HG02884 (cell line): Measurements from ENCODE around the gene GNB1L.
"Not testable (repeated sequence)": the region's sequence is repeated elsewhere in the genome, so short reads cannot be mapped to it uniquely, and the experiment has no call there.

Experiments
- ATAC-seq: cut with Tn5 transposase; IDR thresholded peaks from one replicate; pipeline ENCODE4 v1.9.1; 2021; ENCODE audit warnings: mild to moderate bottlenecking, moderate library complexity; ENCODE audit not compliant: unreplicated experiment

GNB1L gene

GRCh38 chr22:19889951-19890350, 35.3 kb upstream of the GNB1L start:
- ATAC-seq = no peak

- no peak for ATAC-seq
Measured at GRCh38 chr22:19888131-19888746, 33.6 kb upstream of the GNB1L start.

GRCh38 chr22:19887256-19887985, 32.7 kb upstream of the GNB1L start:
- ATAC-seq = no peak

- no peak for ATAC-seq
Measured at GRCh38 chr22:19886605-19887255, 32.1 kb upstream of the GNB1L start.

GRCh38 chr22:19885841-19886592, 31.3 kb upstream of the GNB1L start:
- ATAC-seq = no peak

- no peak for ATAC-seq
Measured at GRCh38 chr22:19884954-19885751, 30.5 kb upstream of the GNB1L start.

- no peak for ATAC-seq
Measured at GRCh38 chr22:19884161-19884953, 29.7 kb upstream of the GNB1L start.

GRCh38 chr22:19883446-19883845, 28.8 kb upstream of the GNB1L start:
- ATAC-seq = not testable (repeated sequence)

- no peak for ATAC-seq
Measured at GRCh38 chr22:19882446-19883381, 28.0 kb upstream of the GNB1L start.

GRCh38 chr22:19880786-19881569, 26.3 kb upstream of the GNB1L start:
- no peak for ATAC-seq

GRCh38 chr22:19879992-19880785, 25.5 kb upstream of the GNB1L start:
- ATAC-seq = no peak

GRCh38 chr22:19879643-19879991, 24.9 kb upstream of the GNB1L start:
- no peak for ATAC-seq

GRCh38 chr22:19879246-19879570, 24.5 kb upstream of the GNB1L start:
- no peak for ATAC-seq

GRCh38 chr22:19878461-19879245, 24.0 kb upstream of the GNB1L start:
- ATAC-seq = no peak

- no peak for ATAC-seq
Measured at GRCh38 chr22:19877626-19878339, 23.1 kb upstream of the GNB1L start.
